Keratinocyte (primary cell): ENCODE data around the gene LHX4. TPM values are rescaled to one million over a fixed set of nuclear protein-coding genes. Genes with fewer than 3 reads are reported as not detected.

Source experiments
- DNase-seq: peaks from one replicate; pipeline ENCODE4 v3.0.0-alpha.2; 2011; ENCODE audit warnings: low read depth, missing footprints, low spot score
- FAIRE-seq: peaks from 2 replicates; lab custom pipeline; 2011; peaks lifted over from hg19 to GRCh38; lab: Jason Lieb, UNC
- H2AFZ ChIP-seq: 2 replicates; pipeline ENCODE4 v1.6.0; 2012; ENCODE audit warnings: low read length, control low read depth, inconsistent platforms; ENCODE audit not compliant: control insufficient read depth
- H3K27ac ChIP-seq: 2 replicates; pipeline ENCODE4 v1.5.1; 2011; ENCODE audit warnings: low read length; ENCODE audit not compliant: control insufficient read depth, insufficient read depth
- H3K27me3 ChIP-seq: 3 replicates; pipeline ENCODE4 v1.6.0; 2011; ENCODE audit warnings: low read length; ENCODE audit not compliant: control insufficient read depth, insufficient read depth; ENCODE audit errors: extremely low read depth
- H3K36me3 ChIP-seq, 2 experiments: 2 replicates in 1 of 2; 3 replicates in 1 of 2; pipeline ENCODE4 v1.5.1; 2011; ENCODE audit warnings: low read length in 2 of 2, mild to moderate bottlenecking in 1 of 2; ENCODE audit not compliant: control insufficient read depth in 2 of 2, insufficient read depth in 2 of 2; ENCODE audit errors: extremely low read depth in 1 of 2
- H3K4me1 ChIP-seq: 3 replicates; pipeline ENCODE4 v1.5.1; 2011; ENCODE audit warnings: low read length; ENCODE audit not compliant: control insufficient read depth, insufficient read depth; ENCODE audit errors: extremely low read depth
- H3K4me2 ChIP-seq: 3 replicates; pipeline ENCODE4 v1.6.0; 2011; ENCODE audit warnings: low read depth, low read length; ENCODE audit not compliant: control insufficient read depth, insufficient read depth; ENCODE audit errors: extremely low read depth
- H3K4me3 ChIP-seq, 3 experiments: fragments of 200-600 bp in 1 of 3; sonication (generic) in 1 of 3; 2 replicates in 2 of 3; 3 replicates in 1 of 3; pipeline ENCODE4 v1.5.1; 2011 to 2016; ENCODE audit warnings: low read length in 3 of 3, mild to moderate bottlenecking in 3 of 3, control low read depth in 2 of 3, inconsistent platforms in 1 of 3, low read depth in 1 of 3, mixed read lengths in 1 of 3, mixed run types in 1 of 3, moderate library complexity in 1 of 3; ENCODE audit not compliant: control insufficient read depth in 2 of 3, insufficient read depth in 2 of 3; ENCODE audit errors: extremely low read depth in 1 of 3
- H3K79me2 ChIP-seq: 2 replicates; pipeline ENCODE4 v1.6.0; 2012; ENCODE audit warnings: low read length; ENCODE audit not compliant: control insufficient read depth, insufficient read depth
- H3K9ac ChIP-seq: 3 replicates; pipeline ENCODE4 v1.6.0; 2011; ENCODE audit warnings: low read length; ENCODE audit not compliant: control insufficient read depth, insufficient read depth; ENCODE audit errors: extremely low read depth
- H3K9me1 ChIP-seq: 3 replicates; pipeline ENCODE4 v1.6.0; 2011; ENCODE audit warnings: low read length; ENCODE audit not compliant: control insufficient read depth, insufficient read depth; ENCODE audit errors: extremely low read depth
- H3K9me3 ChIP-seq: 2 replicates; pipeline ENCODE4 v1.5.1; 2012; ENCODE audit warnings: low read depth, low read length; ENCODE audit not compliant: control insufficient read depth
- H4K20me1 ChIP-seq: 3 replicates; pipeline ENCODE4 v1.6.0; 2011; ENCODE audit warnings: low read length; ENCODE audit not compliant: control insufficient read depth, insufficient read depth; ENCODE audit errors: extremely low read depth
- EZH2 ChIP-seq: IDR thresholded peaks from one replicate; pipeline ENCODE4 v1.6.1; 2012; ENCODE audit warnings: inconsistent platforms, mild to moderate bottlenecking, low read length, moderate library complexity
- dilution Hi-C: fragments of 300-500 bp; cut with MboI; formaldehyde crosslinking; loops from one replicate; pipeline ENCODE4 v1.7.0; 2020; ENCODE audit warnings: low sequenced_read_pairs; ENCODE audit not compliant: extremely low pct_ligation_motif_present
- polyA plus RNA-seq, 5 experiments: library from polyadenylated mRNA; depleted of rRNA in 3 of 5; stranded (reverse) in 3 of 5; stranded (forward) in 1 of 5; unstranded in 1 of 5; fragments of >200 nt; gene quantifications; 1 replicate in 1 of 5; 2 replicates in 3 of 5; 3 replicates in 1 of 5; pipeline versions ENCODE4 v1.2.1 to v1.2.3, GENCODE V29; 2011 to 2012; ENCODE audit warnings: missing spikeins in 2 of 5, low read depth in 1 of 5, low replicate concordance in 1 of 5
- TF ChIP-seq, protein P1 (sequence below), 3 experiments: IDR thresholded peaks in 1 of 3; conservative IDR thresholded peaks in 1 of 3; optimal IDR thresholded peaks in 1 of 3; 2 replicates in 2 of 3; 3 replicates in 1 of 3; pipeline versions ENCODE3 to v1.5.1; 2011; ENCODE audit warnings: low read length in 3 of 3, mild to moderate bottlenecking in 3 of 3, moderate library complexity in 2 of 3, control low read depth in 1 of 3, inconsistent platforms in 1 of 3; ENCODE audit not compliant: insufficient read depth in 2 of 3; ENCODE audit errors: extremely low read depth in 1 of 3

Gene LHX4
- polyA plus RNA-seq, 1 donor (not counting 4 experiments of a cell fraction or from before 2014, with no cell fraction given), result not detected

DNA sequence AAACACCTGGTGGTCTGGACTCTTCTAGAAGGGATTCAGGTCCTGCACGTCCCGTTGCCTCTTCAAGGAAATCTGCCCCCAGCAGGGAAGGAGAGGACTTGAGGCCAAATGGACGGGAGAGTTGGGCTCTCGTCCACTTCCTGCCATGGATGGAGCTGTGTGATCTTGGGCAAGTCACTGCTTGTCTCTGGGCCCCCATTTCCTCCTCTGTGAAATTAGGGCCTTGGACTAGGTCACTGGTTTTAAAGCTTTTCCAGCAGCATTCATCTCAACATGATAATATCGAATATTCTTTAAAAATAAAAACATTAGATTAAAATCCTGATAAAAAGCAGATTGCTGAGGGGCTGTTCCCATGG lies 26.9 kb downstream of the LHX4 start:
- H3K27me3 ChIP-seq, result peaks cover 43% of the 10 kb centered on the region
- no peaks in the 10 kb centered on the region for H3K4me1 ChIP-seq
- TF ChIP-seq, protein P1, sequence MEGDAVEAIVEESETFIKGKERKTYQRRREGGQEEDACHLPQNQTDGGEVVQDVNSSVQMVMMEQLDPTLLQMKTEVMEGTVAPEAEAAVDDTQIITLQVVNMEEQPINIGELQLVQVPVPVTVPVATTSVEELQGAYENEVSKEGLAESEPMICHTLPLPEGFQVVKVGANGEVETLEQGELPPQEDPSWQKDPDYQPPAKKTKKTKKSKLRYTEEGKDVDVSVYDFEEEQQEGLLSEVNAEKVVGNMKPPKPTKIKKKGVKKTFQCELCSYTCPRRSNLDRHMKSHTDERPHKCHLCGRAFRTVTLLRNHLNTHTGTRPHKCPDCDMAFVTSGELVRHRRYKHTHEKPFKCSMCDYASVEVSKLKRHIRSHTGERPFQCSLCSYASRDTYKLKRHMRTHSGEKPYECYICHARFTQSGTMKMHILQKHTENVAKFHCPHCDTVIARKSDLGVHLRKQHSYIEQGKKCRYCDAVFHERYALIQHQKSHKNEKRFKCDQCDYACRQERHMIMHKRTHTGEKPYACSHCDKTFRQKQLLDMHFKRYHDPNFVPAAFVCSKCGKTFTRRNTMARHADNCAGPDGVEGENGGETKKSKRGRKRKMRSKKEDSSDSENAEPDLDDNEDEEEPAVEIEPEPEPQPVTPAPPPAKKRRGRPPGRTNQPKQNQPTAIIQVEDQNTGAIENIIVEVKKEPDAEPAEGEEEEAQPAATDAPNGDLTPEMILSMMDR (optimal IDR thresholded peaks at IDR 0.05 in 1 of 3, IDR thresholded peaks at IDR 0.05 in 1 of 3, conservative IDR thresholded peaks at IDR 0.05 in 1 of 3; ENCODE audit: extremely low read depth in 1 of 3, insufficient read depth in 2 of 3, low read length in 3 of 3), result no peak
- TF ChIP-seq EZH2, result no peak
- H2AFZ ChIP-seq, result no peak overlapping the region
- no peak overlapping the region for H3K4me2 ChIP-seq
- no peaks in the 10 kb centered on the region for H3K9me3 ChIP-seq
- dilution Hi-C loops, result no loop called here
- no peak overlapping the region for H3K27ac ChIP-seq
- H4K20me1 ChIP-seq, result no peaks in the 10 kb centered on the region
- DNase-seq, result no peak
- FAIRE-seq, result no peak
- no peaks in the 10 kb centered on the region for H3K9me1 ChIP-seq
- H3K4me3 ChIP-seq, result no peak overlapping the region
- H3K9ac ChIP-seq, result no peak overlapping the region
- no peaks in the 10 kb centered on the region for H3K36me3 ChIP-seq
- no peaks in the 10 kb centered on the region for H3K79me2 ChIP-seq

DNA sequence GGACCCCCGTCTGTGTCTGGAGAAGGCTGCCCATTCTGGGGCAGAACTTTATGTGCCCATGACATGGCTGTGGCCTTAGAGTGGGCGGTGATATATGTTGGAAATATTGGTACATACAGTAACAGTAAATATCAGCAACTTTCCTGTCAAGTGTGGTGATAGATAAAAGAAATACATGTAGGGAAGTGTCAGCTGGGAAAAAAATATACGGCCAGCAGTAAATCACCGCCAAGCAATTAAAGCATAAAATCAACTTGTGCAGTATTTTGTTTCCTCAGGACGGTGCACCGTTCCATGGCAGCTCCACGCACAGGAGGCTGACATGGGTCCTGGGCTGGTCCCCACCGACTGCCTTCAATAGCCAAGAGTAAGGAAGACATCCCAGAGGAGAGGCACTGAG lies 27.4 kb downstream of the LHX4 start:
- no peak for TF ChIP-seq EZH2
- TF ChIP-seq, protein P1 (optimal IDR thresholded peaks at IDR 0.05 in 1 of 3, IDR thresholded peaks at IDR 0.05 in 1 of 3, conservative IDR thresholded peaks at IDR 0.05 in 1 of 3; ENCODE audit: extremely low read depth in 1 of 3, insufficient read depth in 2 of 3, low read length in 3 of 3), result no peak
- dilution Hi-C loops, result no loop called here
- no peak overlapping the region for H2AFZ ChIP-seq
- no peaks in the 10 kb centered on the region for H3K9me3 ChIP-seq
- H3K9me1 ChIP-seq, result no peaks in the 10 kb centered on the region
- FAIRE-seq (no peak), DNase-seq (no peak)
- H3K79me2 ChIP-seq, result no peaks in the 10 kb centered on the region
- no peak overlapping the region for H3K9ac ChIP-seq
- no peaks in the 10 kb centered on the region for H3K4me1 ChIP-seq
- H3K4me3 ChIP-seq, result no peak overlapping the region
- H3K27ac ChIP-seq, result no peak overlapping the region
- peaks cover 48% of the 10 kb centered on the region for H3K27me3 ChIP-seq
- H3K4me2 ChIP-seq, result no peak overlapping the region
- no peaks in the 10 kb centered on the region for H4K20me1 ChIP-seq
- H3K36me3 ChIP-seq, result no peaks in the 10 kb centered on the region
